ENCODE results near the gene NUP210. TPM values are rescaled to one million over a fixed set of nuclear protein-coding genes. Genes with fewer than 3 reads are reported as not detected.

Gene NUP210
- 27.6 TPM for total RNA-seq

GRCh38 chr3:13420045-13420830, at the start of gene NUP210:
TSS of gene NUP210 (minus strand) at chr3:13420322. CDS start at chr3:13420226, 96 bp downstream.

Small RNA genes lying within 50 kb of the gene (small RNA-seq; reads per million reads assigned to genes)
- gene AC027124.2 (ENCODE audit: low replicate concordance) = not detected

Other genes with a start within 250 kb of the NUP210 start
- gene HDAC11, start 60.0 kb upstream of the NUP210 start, total RNA-seq = 23.9 TPM
- 34.4 TPM for gene FBLN2, start 128.8 kb upstream of the NUP210 start, total RNA-seq

All from metanephros (tissue), 2 donors.